NCI-H2081 (cell line): Measurements from ENCODE around the gene PALLD.

Experiments
- DNase-seq, 2 experiments: peaks; one replicate each; lab custom pipeline; 2025; lab: John Stamatoyannopoulos, UW

Gene PALLD

GRCh38 chr4:168852933-168853713 lies 356.3 kb downstream of the PALLD start:
- DNase-seq: no peak

GRCh38 chr4:168853770-168854169 lies 356.9 kb downstream of the PALLD start:
- no peak for DNase-seq

GRCh38 chr4:168854350-168854921 lies 357.6 kb downstream of the PALLD start:
- no peak for DNase-seq

GRCh38 chr4:168856312-168856711 lies 359.5 kb downstream of the PALLD start:
- no peak for DNase-seq

- no peak for DNase-seq
These were observed 360.2 kb downstream of the PALLD start for GRCh38 chr4:168857009-168857408.

GRCh38 chr4:168857546-168858314 lies 360.9 kb downstream of the PALLD start:
- no peak for DNase-seq

GRCh38 chr4:168859100-168859499 lies 362.2 kb downstream of the PALLD start:
- no peak for DNase-seq

GRCh38 chr4:168859888-168860694 lies 363.2 kb downstream of the PALLD start:
- DNase-seq: no peak

GRCh38 chr4:168860827-168861226 lies 364.0 kb downstream of the PALLD start:
- no peak for DNase-seq

- DNase-seq: no peak
These were observed 367.1 kb downstream of the PALLD start for GRCh38 chr4:168863719-168864647.

- no peak for DNase-seq
These were observed 368.1 kb downstream of the PALLD start for GRCh38 chr4:168864821-168865541.

GRCh38 chr4:168865854-168866253 lies 369.0 kb downstream of the PALLD start:
- DNase-seq: no peak

GRCh38 chr4:168866635-168867034 lies 369.8 kb downstream of the PALLD start:
- DNase-seq: no peak

- no peak for DNase-seq
These were observed 370.3 kb downstream of the PALLD start for GRCh38 chr4:168867128-168867527.

- DNase-seq: no peak
These were observed 371.4 kb downstream of the PALLD start for GRCh38 chr4:168868044-168868781.

GRCh38 chr4:168868802-168869201 lies 371.9 kb downstream of the PALLD start:
- DNase-seq: no peak

- no peak for DNase-seq
These were observed 373.2 kb downstream of the PALLD start for GRCh38 chr4:168870004-168870403.

- DNase-seq: no peak
These were observed 374.8 kb downstream of the PALLD start for GRCh38 chr4:168871632-168872031.

GRCh38 chr4:168874083-168874482 lies 377.2 kb downstream of the PALLD start:
- DNase-seq: no peak

GRCh38 chr4:168876106-168876505 lies 379.3 kb downstream of the PALLD start:
- DNase-seq: no peak
